Middle frontal gyrus (tissue), 1 donor: ENCODE results near the gene ACKR4.
"Not testable (repeated sequence)": the region's sequence is repeated elsewhere in the genome, so short reads cannot be mapped to it uniquely, and the experiment has no call there.

Experiments
- DNase-seq: peaks from one replicate; pipeline ENCODE4 v3.0.0-alpha.2; 2015; ENCODE audit warnings: low spot score; ENCODE audit errors: extremely low spot score

ACKR4 gene

GRCh38 chr3:132594498-132594897 lies 2.6 kb upstream of the ACKR4 start:
- no peak for DNase-seq

GRCh38 chr3:132595014-132595413 lies 2.1 kb upstream of the ACKR4 start:
- no peak for DNase-seq

DNA sequence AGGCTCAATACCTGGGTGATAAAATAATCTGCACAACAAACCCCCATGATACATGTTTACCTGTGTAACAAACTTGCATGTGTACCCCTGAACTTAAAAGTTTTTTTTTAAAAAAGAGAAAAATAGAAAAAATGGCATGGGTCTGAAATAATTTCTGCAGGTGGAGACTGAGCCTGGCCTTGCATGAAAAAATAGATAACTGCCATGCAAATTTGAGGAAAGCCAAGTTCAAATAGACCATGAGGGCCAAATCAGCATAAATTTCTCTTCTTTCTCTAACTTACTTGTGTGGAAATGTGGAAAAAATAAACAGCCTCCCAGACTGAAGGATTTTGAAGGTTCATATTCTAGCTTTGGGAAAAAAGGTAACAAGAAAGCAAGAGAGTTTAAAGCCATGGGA lies 744 bp upstream of the ACKR4 start:
- no peak for DNase-seq

- no peak for DNase-seq
Measured at GRCh38 chr3:132597660-132598059, 590 bp downstream of the ACKR4 start.

GRCh38 chr3:132598181-132598580 lies 1.1 kb downstream of the ACKR4 start:
- no peak for DNase-seq

DNA sequence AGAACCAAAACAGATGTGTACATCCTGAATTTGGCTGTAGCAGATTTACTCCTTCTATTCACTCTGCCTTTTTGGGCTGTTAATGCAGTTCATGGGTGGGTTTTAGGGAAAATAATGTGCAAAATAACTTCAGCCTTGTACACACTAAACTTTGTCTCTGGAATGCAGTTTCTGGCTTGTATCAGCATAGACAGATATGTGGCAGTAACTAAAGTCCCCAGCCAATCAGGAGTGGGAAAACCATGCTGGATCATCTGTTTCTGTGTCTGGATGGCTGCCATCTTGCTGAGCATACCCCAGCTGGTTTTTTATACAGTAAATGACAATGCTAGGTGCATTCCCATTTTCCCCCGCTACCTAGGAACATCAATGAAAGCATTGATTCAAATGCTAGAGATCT lies 3.5 kb downstream of the ACKR4 start:
- DNase-seq: not testable (repeated sequence)

DNA sequence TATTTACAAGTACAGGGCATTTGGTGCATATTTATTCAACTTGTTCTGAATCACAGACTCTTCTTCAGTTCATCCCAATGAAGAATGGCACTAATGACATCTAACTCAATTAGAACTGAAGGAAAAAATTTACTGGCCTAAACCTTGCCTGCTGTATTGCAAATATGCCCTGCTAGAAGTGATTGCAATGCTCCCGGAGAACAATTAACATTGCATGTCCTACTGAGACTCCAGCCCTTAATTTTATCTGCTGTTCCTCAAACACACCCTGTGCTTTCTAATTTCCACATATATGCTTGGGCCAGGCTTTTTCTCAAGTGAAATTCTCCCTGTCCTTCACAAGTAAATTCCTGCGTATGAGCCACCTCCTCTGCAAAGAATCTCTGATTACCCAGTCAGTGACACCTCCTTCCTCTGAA lies 8.3 kb downstream of the ACKR4 start:
- DNase-seq: no peak

- DNase-seq: no peak
Measured at GRCh38 chr3:132606085-132606484, 9.0 kb downstream of the ACKR4 start.

DNA sequence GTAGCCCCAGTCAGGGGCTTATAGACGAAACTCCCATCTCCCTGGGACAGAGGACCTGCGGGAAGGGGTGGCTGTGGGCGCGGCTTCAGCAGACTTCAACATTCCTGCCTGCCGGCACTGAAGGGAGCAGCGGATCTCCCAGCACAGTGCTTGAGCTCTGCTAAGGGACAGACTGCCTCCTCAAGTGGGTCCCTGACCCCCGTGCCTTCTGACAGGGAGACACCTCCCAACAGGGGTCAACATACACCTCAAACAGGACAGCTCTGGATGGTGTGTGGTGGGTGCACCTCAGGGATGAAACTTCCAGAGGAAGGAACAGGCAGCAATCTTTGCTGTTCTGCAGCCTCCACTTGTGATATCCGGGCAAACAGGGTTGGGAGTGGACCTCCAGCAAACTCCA lies 9.6 kb downstream of the ACKR4 start:
- not testable (repeated sequence) for DNase-seq

- DNase-seq: not testable (repeated sequence)
Measured at GRCh38 chr3:132615301-132615700, 18.2 kb downstream of the ACKR4 start.

GRCh38 chr3:132615881-132616280 lies 18.8 kb downstream of the ACKR4 start:
- no peak for DNase-seq

- no peak for DNase-seq
Measured at GRCh38 chr3:132616780-132617179, 19.7 kb downstream of the ACKR4 start.

GRCh38 chr3:132622148-132622547 lies 25.1 kb downstream of the ACKR4 start:
- no peak for DNase-seq

- no peak for DNase-seq
Measured at GRCh38 chr3:132622761-132623160, 25.7 kb downstream of the ACKR4 start.

DNA sequence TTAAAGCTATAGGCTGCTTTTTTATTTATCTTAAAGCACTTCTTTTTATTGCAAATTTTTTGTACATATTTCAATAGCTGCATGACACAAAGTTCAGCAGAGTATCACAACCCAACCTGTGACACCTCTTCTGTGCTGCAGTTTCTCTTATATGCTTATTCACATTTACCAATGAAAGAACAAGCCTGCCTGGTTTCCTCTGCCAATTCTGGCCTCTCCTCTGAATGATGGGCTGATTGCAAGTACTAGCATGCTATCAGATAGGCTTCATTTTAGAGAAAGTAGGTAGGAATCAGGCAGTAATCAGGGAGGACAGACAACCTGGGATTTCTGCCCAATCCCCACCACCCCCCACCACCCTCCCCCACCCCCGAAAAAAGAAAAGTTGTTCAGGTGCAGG lies 26.6 kb downstream of the ACKR4 start:
- no peak for DNase-seq

DNA sequence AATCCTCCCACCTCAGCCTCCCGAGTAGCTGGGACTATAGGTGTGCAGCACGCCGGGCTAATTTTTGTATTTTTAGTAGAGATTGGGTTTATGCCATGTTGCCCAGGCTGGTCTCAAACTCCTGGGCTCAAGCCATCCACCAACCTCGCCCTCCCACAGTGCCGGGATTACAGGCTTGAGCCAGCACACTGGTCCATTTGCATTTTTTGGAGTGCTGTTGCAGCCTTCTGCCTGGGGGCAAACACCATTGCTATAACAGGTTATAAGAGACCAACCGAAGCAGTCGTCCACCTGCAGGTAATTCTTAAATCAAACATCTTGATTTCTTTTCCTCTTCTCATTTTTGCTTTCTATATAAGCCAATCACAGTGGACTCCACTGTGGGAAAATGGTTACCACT lies 27.7 kb downstream of the ACKR4 start:
- no peak for DNase-seq

DNA sequence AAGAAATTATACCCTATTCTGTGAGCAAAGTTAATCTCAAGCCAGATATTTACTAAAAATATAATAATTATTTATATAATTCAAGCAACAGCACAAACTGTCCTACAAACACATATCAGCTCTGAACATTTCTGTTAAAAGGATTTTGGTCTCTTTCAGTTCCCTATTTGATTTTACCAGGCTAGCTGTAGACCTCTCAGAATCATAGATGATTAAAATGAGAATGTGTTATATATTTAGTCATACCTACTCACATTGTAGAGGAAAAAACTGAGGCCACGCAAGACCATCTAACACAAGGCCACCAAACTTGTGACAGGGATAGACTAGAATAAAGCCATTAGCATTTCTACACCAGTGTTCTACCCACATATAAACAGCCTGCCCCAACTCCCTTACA lies 28.5 kb downstream of the ACKR4 start:
- no peak for DNase-seq

DNA sequence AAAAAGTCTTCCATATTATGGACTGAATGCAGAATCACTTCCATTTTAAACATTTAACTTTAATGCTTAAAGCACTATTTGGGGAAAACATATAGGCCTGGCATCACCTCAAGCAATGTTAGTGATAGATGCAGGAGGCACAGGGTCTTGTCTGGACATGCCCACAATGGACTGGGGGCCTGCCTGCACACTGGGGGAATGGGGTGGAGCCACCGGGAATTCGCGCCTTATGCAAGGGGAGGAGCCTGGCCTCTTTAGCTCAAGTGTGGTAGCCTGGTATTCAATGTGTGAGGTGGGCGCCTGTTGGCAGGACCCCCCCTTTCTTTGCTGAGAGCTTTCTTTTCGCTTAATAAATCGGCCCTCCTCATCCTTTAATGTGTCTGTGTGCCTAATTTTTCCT lies 29.9 kb downstream of the ACKR4 start:
- DNase-seq: no peak

DNA sequence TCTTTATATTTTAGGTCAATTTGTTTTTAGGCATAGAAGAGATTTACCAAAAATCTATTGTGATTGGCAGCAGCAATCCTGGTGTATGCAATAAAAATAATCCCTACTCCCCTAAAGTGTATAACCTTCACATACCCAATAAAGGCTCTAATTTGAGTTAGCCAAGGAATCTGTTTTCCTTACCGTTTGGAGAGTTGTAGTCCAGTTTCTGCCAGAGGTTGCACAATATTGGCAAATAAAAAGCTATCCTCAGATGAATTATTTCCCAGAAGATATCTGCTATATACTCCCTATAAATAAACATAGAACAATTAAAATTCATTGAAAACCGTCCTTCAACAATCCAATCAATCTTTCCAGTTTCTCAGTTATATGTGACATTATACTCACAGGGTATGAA lies 31.1 kb downstream of the ACKR4 start:
- DNase-seq: no peak

GRCh38 chr3:132629928-132630327 lies 32.9 kb downstream of the ACKR4 start:
- no peak for DNase-seq

DNA sequence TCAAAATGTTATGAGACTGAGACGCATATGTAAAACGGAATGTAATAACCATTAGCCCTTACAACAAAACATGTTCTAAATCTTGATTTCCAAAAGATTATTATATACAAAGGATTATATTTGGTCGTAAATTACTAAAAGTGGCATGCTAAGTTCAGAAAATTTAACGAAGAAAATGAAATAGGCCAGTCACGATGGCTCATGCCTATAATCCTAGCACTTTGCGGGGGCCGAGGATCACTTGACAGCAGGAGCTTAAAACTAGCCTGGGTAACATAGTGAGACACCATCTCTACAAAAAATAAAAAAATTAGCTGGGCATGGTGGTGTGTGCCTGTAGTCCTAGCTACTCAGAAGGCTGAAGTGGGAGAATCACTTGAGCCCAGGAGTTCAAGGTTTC lies 33.5 kb downstream of the ACKR4 start:
- no peak for DNase-seq

- DNase-seq: no peak
Measured at GRCh38 chr3:132635052-132635451, 38.0 kb downstream of the ACKR4 start.

GRCh38 chr3:132637590-132637989 lies 40.5 kb downstream of the ACKR4 start:
- DNase-seq: no peak

DNA sequence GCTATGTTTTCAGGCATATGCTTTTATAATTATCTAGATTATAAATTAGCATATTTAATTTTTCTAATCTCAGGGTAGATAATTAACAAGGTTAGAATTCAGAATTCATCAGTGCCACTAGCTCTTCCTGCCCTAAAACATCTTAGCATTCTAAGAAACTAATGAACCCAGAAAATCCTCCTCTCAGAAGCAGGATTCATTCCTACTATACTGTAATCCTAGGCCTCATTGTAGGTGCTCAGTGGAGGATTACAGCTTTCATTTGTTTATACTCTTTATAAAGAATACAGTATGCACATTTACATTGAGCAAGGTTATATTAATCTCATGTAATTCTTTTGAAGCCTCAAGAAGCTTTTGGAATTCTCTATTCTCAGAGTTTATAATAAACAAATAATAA lies 41.6 kb downstream of the ACKR4 start:
- DNase-seq: no peak
